ENCODE results near the gene BNIPL.

The BNIPL gene

GRCh38 chr1:151010346-151010726 lies 26.1 kb upstream of the BNIPL start:
- DNase-seq = no peak

GRCh38 chr1:151011154-151011850 lies 25.1 kb upstream of the BNIPL start:
- DNase-seq = no peak

GRCh38 chr1:151012684-151013471 lies 23.5 kb upstream of the BNIPL start:
- no peak for DNase-seq

GRCh38 chr1:151013518-151013917 lies 22.9 kb upstream of the BNIPL start:
- peak; percentile 27 for DNase-seq

GRCh38 chr1:151024540-151025146 lies 11.7 kb upstream of the BNIPL start:
- peak; percentile 27 for DNase-seq

- no peak for DNase-seq
These were observed 9.9 kb upstream of the BNIPL start for GRCh38 chr1:151026460-151026859.

GRCh38 chr1:151032164-151032563 lies 4.2 kb upstream of the BNIPL start:
- DNase-seq = no peak

GRCh38 chr1:151035167-151035566 lies 1.2 kb upstream of the BNIPL start:
- DNase-seq = no peak

GRCh38 chr1:151037032-151037431 lies 646 bp downstream of the BNIPL start:
- DNase-seq = no peak

GRCh38 chr1:151039521-151039920 lies 3.1 kb downstream of the BNIPL start:
- no peak for DNase-seq

- DNase-seq = no peak
These were observed 6.8 kb downstream of the BNIPL start for GRCh38 chr1:151043163-151043562.

GRCh38 chr1:151047591-151047924 lies 11.2 kb downstream of the BNIPL start, which contains the start of gene C1orf56:
Gene C1orf56, plus strand, starts transcription at chr1:151047751. Its CDS starts 97 bp downstream, at chr1:151047848.
- peak; percentile 24 for DNase-seq

GRCh38 chr1:151047925-151048644 lies 11.7 kb downstream of the BNIPL start:
- DNase-seq = peak; percentile 22

- DNase-seq = no peak
These were observed 12.3 kb downstream of the BNIPL start for GRCh38 chr1:151048645-151049032.

- DNase-seq = no peak
These were observed 13.1 kb downstream of the BNIPL start for GRCh38 chr1:151049458-151049857.

GRCh38 chr1:151050051-151050688 lies 13.8 kb downstream of the BNIPL start:
- no peak for DNase-seq

GRCh38 chr1:151051356-151052009 lies 15.1 kb downstream of the BNIPL start:
- no peak for DNase-seq

GRCh38 chr1:151054971-151055547 lies 18.7 kb downstream of the BNIPL start:
- DNase-seq = no peak

GRCh38 chr1:151055581-151055980 lies 19.2 kb downstream of the BNIPL start:
- DNase-seq = no peak

- DNase-seq = no peak
These were observed 19.8 kb downstream of the BNIPL start for GRCh38 chr1:151056149-151056548.

- peak; percentile 42 for DNase-seq
These were observed 22.3 kb downstream of the BNIPL start for GRCh38 chr1:151058692-151059091.
